GM13977 (cell line): ENCODE measurements around the gene TFAP2D.

Source experiments
- DNase-seq: peaks from one replicate; pipeline ENCODE4 v3.0.0; 2012; ENCODE audit warnings: low spot score
- CTCF ChIP-seq: IDR thresholded peaks from 2 replicates; pipeline ENCODE4 v1.5.1; 2012; ENCODE audit warnings: mild to moderate bottlenecking, control low read depth; ENCODE audit not compliant: insufficient read depth; ENCODE audit errors: extremely low read depth, missing control alignments
- in situ Hi-C: fragments of 300-500 bp; cut with MboI; formaldehyde crosslinking; loops from one replicate; pipeline ENCODE4 v1.12.0; 2022; ENCODE audit warnings: low sequenced_read_pairs, low pct_unique_long_range_greater_than_20kb, mixed read lengths, inconsistent platforms; ENCODE audit not compliant: unreplicated experiment

The TFAP2D gene

DNA sequence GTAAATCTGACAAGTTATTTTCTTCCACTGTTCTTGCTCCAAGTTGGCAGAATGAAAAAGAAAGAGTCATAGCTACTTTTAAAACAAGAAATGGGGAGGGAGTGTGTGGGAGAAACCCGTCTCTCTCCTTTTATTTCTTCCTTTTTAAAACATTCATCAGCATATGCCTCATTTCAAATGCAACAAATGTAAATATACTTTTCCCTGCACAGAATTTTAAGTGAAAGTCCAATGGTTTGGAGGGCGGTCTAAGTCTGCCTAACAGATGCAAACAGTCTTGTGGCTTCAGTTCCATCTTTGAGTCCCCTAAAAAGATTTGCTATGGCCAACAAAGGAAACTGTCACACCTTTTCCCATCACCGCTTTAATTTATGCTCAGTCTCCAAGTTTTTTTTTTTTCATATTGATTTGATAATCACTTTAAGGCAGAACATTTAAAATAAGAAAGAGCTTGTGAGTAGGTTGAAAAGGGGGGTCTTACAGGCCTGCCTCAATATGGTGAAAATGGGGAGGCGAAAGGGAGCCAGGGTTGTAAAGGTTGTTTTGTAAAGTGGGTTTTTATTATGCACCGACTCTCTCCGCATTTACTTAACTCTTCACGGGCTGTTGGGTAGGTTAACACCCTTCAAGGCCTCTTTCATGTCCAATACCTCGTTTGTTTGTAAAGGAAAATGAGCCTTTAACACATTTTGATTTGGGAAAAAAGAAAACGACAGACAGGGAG lies 4.6 kb downstream of the TFAP2D start:
- no peak for DNase-seq
- TF ChIP-seq CTCF: no peak
- in situ Hi-C loops: no loop called here

GRCh38 chr6:50718566-50718965 lies 5.2 kb downstream of the TFAP2D start:
- no peak for TF ChIP-seq CTCF
- in situ Hi-C loops: no loop called here
- no peak for DNase-seq

DNA sequence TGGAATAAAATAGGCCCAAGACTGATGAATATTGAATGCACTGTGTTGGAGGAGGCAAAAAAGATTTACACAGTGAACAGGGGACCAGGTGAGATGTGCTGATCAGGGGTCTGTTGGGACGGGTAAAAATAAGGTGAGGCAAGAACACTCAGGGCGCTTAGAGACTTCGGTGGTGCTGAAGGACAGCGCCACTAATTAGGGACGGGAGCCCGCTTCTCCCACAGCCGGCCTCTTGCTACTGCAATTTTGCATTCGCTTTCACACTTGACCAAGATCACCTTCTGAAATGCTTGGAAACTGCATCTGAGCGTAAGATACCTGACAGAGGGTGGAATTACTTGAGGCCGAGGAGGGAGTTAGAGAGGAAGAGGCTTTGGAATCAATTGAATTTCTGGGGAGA lies 7.3 kb downstream of the TFAP2D start:
- TF ChIP-seq CTCF: no peak
- in situ Hi-C loops: no loop called here

DNA sequence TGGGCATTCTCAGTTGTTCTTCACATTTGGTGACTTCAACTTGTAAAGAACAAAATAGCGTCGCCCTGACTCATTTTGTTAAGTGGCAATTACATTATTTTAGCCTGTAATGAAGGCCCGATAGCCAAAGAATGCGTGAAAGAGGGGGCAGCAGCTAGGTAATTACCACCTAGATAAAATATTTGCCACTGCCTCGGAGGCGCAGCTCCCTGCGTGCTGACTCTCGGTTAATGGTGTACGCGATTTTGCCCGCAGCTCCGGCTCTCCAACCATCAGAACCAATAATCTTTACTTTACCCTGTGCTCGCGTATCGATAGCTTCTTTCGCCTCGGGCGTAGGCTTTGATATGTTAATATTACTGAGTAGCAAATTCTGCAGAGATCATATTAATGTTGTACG lies 8.7 kb downstream of the TFAP2D start:
- in situ Hi-C loops: no loop called here
- no peak for TF ChIP-seq CTCF
- no peak for DNase-seq

More for the DNA sequence above, 7.3 kb downstream of the TFAP2D start:
- DNase-seq: no peak

DNA sequence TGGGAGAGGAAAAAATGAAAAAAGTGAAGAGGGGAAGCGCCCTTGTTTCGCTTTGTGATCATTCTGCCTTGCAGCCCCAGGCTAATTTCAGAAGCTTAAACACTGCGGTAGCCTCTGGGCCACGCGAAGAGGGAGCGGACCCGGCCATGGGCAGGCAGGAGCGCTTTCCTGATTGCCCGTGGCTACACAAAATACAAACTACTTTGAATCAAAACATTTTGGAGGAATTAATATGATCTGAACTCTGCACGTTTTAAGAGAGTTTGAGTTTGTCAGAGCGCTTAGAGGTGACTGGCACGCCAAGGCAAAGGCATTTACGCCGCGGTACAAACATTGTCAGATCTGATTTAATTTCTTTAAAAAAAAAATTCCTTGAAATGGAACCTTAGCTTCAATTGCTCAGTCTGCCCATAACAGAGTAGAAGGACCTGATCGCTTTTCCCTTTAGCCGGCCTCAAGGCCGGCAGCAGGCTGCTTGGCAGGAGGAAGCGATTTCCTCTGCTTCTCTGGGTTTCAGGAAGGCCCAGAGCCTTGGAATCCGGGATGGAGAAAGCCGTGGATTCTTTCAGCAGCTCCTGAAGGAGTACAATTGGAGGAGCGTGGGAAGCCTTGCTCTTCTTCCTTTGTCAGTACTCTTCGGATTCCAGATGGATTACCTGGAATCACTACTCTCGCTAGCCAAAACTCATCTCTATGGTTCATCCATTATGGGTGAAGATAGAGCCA lies 9.7 kb downstream of the TFAP2D start:
- in situ Hi-C loops: no loop called here
- no peak for DNase-seq
- TF ChIP-seq CTCF: no peak

DNA sequence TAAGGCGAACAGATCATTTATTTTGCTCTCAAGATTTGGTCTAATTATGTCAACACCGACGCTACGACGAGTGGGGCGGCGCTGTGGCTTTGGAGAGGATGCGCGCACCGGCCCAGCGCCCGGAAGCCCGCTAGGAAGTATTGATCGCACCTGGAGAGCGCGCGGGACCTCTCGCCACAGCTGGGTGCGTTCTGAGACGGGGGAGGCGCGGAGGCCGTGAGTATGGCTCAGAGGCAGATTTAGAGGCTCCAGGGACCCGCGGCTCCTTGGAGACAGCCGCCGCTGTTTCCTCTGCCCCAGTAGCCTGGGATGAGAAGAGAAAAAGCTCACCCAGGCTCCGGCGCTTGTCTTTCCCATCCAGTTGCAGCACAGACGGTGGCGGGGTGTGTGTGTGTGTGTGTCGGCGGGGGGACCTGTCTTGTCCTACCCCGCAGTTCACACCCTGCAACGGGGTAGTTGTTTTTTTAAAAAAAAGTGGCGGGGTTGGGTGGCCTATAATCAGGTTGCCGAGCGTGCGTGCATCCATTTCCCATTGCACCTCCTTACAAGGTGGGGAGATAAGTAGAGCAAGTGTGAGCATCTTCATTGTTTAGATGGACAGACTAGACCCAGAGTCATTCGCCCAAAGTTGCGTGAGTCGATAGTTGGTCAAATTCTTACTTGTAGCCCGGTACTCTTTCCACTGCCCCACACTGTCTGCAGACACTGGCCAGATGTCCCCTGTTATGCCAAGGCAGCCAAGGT lies 11.2 kb downstream of the TFAP2D start:
- DNase-seq: no peak
- no peak for TF ChIP-seq CTCF
- in situ Hi-C loops: no loop called here
